ENCODE data around the gene RAI1. TPM values are rescaled to one million over a fixed set of nuclear protein-coding genes. Genes with fewer than 3 reads are reported as not detected.

Gene RAI1
- total RNA-seq, 2 donors from 2014 or later: 35.9 to 42.9 TPM

DNA sequence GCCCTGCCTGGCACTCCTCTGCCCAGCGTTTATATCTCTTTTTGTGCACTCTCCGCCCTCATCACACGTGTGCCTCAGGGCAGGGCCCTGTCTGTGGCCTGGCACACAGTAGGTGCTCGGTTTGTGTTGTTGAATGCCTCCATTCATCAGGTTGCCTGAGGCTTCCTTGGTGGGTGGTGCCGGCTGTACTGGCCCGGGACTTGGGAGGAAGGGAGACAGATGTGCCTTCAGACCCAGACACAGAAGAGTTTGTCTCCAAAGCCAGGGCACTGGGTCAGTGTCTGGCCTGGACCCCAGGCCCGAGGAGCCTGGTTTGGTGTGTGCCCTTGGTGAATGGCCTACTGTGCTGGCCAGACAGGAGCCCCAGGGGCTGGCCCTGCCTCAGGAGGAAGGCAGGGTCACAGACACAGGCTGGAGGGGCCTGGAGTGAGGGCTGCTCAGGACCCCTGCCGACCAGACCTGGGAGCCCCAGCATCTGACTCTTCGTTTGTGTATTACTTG, 71.6 kb downstream of the RAI1 start:
- H3K27me3 Mint-ChIP-seq (ENCODE audit: insufficient read depth): no peaks in the 10 kb centered on the region
- peaks cover 36% of the 10 kb centered on the region for H3K4me1 Mint-ChIP-seq
- no peaks in the 10 kb centered on the region for H3K36me3 Mint-ChIP-seq (ENCODE audit: low read depth)
- no peaks in the 10 kb centered on the region for H3K9me3 Mint-ChIP-seq
- H3K27ac ChIP-seq (ENCODE audit: low read depth, low read length): peak overlapping the region; percentile 93
- peak overlapping the region; percentile 70 for H3K4me3 ChIP-seq (ENCODE audit: low read length)
- H3K4me3 Mint-ChIP-seq: peak overlapping the region; percentile 56
- 80 to 82% methylated on average over 5 to 9 of the region's 9 CpGs for WGBS, 2 experiments (ENCODE audit: insufficient coverage in 1 of 2, insufficient read length in 1 of 2)
- peaks cover 17% of the 10 kb centered on the region for H3K36me3 ChIP-seq (ENCODE audit: control insufficient read depth, insufficient read depth, low read length)
- H3K4me1 ChIP-seq (ENCODE audit: control insufficient read depth, insufficient read depth, low read length): peaks cover 6% of the 10 kb centered on the region
- DNase-seq: peak; percentile 82
- H3K9me3 ChIP-seq (ENCODE audit: control insufficient read depth, low read length): no peaks in the 10 kb centered on the region
- no peak for TF ChIP-seq CTCF (conservative IDR thresholded peaks at IDR 0.05)
- H3K9ac ChIP-seq (ENCODE audit: extremely low read depth, low read length, poor library complexity, severe bottlenecking): no peak overlapping the region
- no peaks in the 10 kb centered on the region for H3K27me3 ChIP-seq (ENCODE audit: control insufficient read depth, insufficient read depth, low read length, poor library complexity, severe bottlenecking)
- peak overlapping the region; percentile 98 for H3K27ac Mint-ChIP-seq

GRCh38 chr17:17754719-17755686, 73.7 kb downstream of the RAI1 start:
- Mint-ChIP-seq H3K36me3 (ENCODE audit: low read depth) (no peaks in the 10 kb centered on the region), H3K9me3 (no peaks in the 10 kb centered on the region), H3K4me3 (no peak overlapping the region), H3K27ac (peak overlapping the region; percentile 44), H3K4me1 (peaks cover 24% of the 10 kb centered on the region), H3K27me3 (ENCODE audit: insufficient read depth) (no peaks in the 10 kb centered on the region)
- Histone ChIP-seq H3K27me3 (ENCODE audit: control insufficient read depth, insufficient read depth, low read length, poor library complexity, severe bottlenecking) (no peaks in the 10 kb centered on the region), H3K4me1 (ENCODE audit: control insufficient read depth, insufficient read depth, low read length) (peaks cover 6% of the 10 kb centered on the region), H3K27ac (ENCODE audit: low read depth, low read length) (no peak overlapping the region), H3K9ac (ENCODE audit: extremely low read depth, low read length, poor library complexity, severe bottlenecking) (no peak overlapping the region), H3K9me3 (ENCODE audit: control insufficient read depth, low read length) (no peaks in the 10 kb centered on the region), H3K36me3 (ENCODE audit: control insufficient read depth, insufficient read depth, low read length) (peaks cover 21% of the 10 kb centered on the region), H3K4me3 (ENCODE audit: low read length) (no peak overlapping the region)
- DNase-seq: no peak
- WGBS, 2 experiments (ENCODE audit: insufficient coverage in 1 of 2, insufficient read length in 1 of 2): 91 to 100% methylated on average over 3 to 11 of the region's 11 CpGs
- no peak for TF ChIP-seq CTCF (conservative IDR thresholded peaks at IDR 0.05)

- Mint-ChIP-seq H3K9me3 (no peaks in the 10 kb centered on the region), H3K4me1 (peaks cover 24% of the 10 kb centered on the region), H3K4me3 (no peak overlapping the region), H3K27ac (peak overlapping the region; percentile 44), H3K36me3 (ENCODE audit: low read depth) (no peaks in the 10 kb centered on the region), H3K27me3 (ENCODE audit: insufficient read depth) (no peaks in the 10 kb centered on the region)
- Histone ChIP-seq H3K9ac (ENCODE audit: extremely low read depth, low read length, poor library complexity, severe bottlenecking) (no peak overlapping the region), H3K4me1 (ENCODE audit: control insufficient read depth, insufficient read depth, low read length) (peaks cover 6% of the 10 kb centered on the region), H3K9me3 (ENCODE audit: control insufficient read depth, low read length) (no peaks in the 10 kb centered on the region), H3K4me3 (ENCODE audit: low read length) (no peak overlapping the region), H3K27me3 (ENCODE audit: control insufficient read depth, insufficient read depth, low read length, poor library complexity, severe bottlenecking) (no peaks in the 10 kb centered on the region), H3K36me3 (ENCODE audit: control insufficient read depth, insufficient read depth, low read length) (peaks cover 28% of the 10 kb centered on the region), H3K27ac (ENCODE audit: low read depth, low read length) (no peak overlapping the region)
- DNase-seq: no peak
- 92 to 96% methylated on average over 5 to 8 of the region's 8 CpGs for WGBS, 2 experiments (ENCODE audit: insufficient coverage in 1 of 2, insufficient read length in 1 of 2)
- no peak for TF ChIP-seq CTCF (conservative IDR thresholded peaks at IDR 0.05)
Observed at GRCh38 chr17:17755715-17756114, 74.5 kb downstream of the RAI1 start.

All from endodermal cell (in vitro differentiated cells).